Lower leg skin (tissue), 3 donors: ENCODE measurements around the gene E4F1.

Experiments used
- CTCF ChIP-seq, 3 donors: fragments of 450-650 bp; IDR thresholded peaks; one replicate each; pipeline ENCODE4 v1.5.1; 2016; ENCODE audit warnings: antibody characterized with exemption in 3 of 3, mild to moderate bottlenecking in 3 of 3, moderate library complexity in 2 of 3
- POLR2A ChIP-seq, 2 donors: fragments of 450-650 bp; IDR thresholded peaks; one replicate each; pipeline ENCODE4 v1.6.1; 2016 to 2017; ENCODE audit warnings: antibody characterized with exemption in 2 of 2, mild to moderate bottlenecking in 1 of 2, moderate library complexity in 1 of 2

- no peak for TF ChIP-seq CTCF (IDR thresholded peaks at IDR 0.05)
- no peak for TF ChIP-seq POLR2A (IDR thresholded peaks at IDR 0.05)
Measured at GRCh38 chr16:2244301-2244700, 20.9 kb downstream of the E4F1 start.
